K562 (cell line): ENCODE measurements around the gene RNPEP. TPM values are rescaled to one million over a fixed set of nuclear protein-coding genes. Genes with fewer than 3 reads are reported as not detected.

Experiments used
- BMI1 ChIP-seq: fragments of 150-350 bp; IDR thresholded peaks from 2 replicates; pipeline ENCODE4 v1.6.1; 2014; ENCODE audit warnings: low read length
- BRD9 ChIP-seq: fragments of 450-650 bp; IDR thresholded peaks from 2 replicates; pipeline ENCODE4 v1.6.1; 2018; ENCODE audit warnings: low read depth; ENCODE audit not compliant: partially characterized antibody
- CC2D1A ChIP-seq: fragments of 450-650 bp; IDR thresholded peaks from 2 replicates; pipeline ENCODE4 v1.6.1; 2017; ENCODE audit warnings: mild to moderate bottlenecking
- CEBPG ChIP-seq, 3 experiments: fragments of 200-800 bp in 1 of 3; sonication (Bioruptor generic) in 1 of 3; sonication (generic) in 1 of 3; formaldehyde crosslinking in 1 of 3; IDR thresholded peaks in 2 of 3; conservative IDR thresholded peaks in 1 of 3; 2 replicates each; pipeline versions ENCODE4 v1.6.1 to v1.8.0; 2016 to 2022; ENCODE audit warnings: missing compliant biosample characterization in 2 of 3, missing genetic modification characterization in 2 of 3, mild to moderate bottlenecking in 1 of 3, missing genetic modification reagents in 1 of 3
- CREM ChIP-seq: IDR thresholded peaks from 2 replicates; pipeline ENCODE4 v1.6.1; 2014; ENCODE audit warnings: antibody characterized with exemption, low read depth
- MTA3 ChIP-seq: fragments of 450-650 bp; formaldehyde crosslinking; IDR thresholded peaks from 2 replicates; pipeline ENCODE4 v1.6.1; 2017; ENCODE audit warnings: mild to moderate bottlenecking, borderline replicate concordance
- NEUROD1 ChIP-seq: fragments of 150-350 bp; IDR thresholded peaks from 2 replicates; pipeline ENCODE4 v1.6.1; 2014; ENCODE audit warnings: borderline replicate concordance, low read length, low read depth; ENCODE audit not compliant: partially characterized antibody
- NFATC3 ChIP-seq: fragments of 450-650 bp; IDR thresholded peaks from 2 replicates; pipeline ENCODE4 v1.6.1; 2017; ENCODE audit warnings: mild to moderate bottlenecking
- PPARD ChIP-seq: fragments of 250-450 bp; sonication (Bioruptor Pico); IDR thresholded peaks from 2 replicates; pipeline ENCODE4 v1.8.0; 2022; ENCODE audit warnings: inconsistent platforms, mild to moderate bottlenecking, moderate library complexity
- PRPF4 ChIP-seq: fragments of 200-400 bp; formaldehyde crosslinking; IDR thresholded peaks from one replicate; pipeline ENCODE4 v1.6.1; 2017; ENCODE audit warnings: low read length, low read depth, mild to moderate bottlenecking; ENCODE audit not compliant: insufficient read depth, poor library complexity, severe bottlenecking
- RAD21 ChIP-seq, 2 experiments: fragments of 250-450 bp in 1 of 2; fragments of 450-650 bp in 1 of 2; sonication (Bioruptor Pico) in 1 of 2; formaldehyde crosslinking in 1 of 2; IDR thresholded peaks in 1 of 2; conservative IDR thresholded peaks in 1 of 2; 2 replicates each; pipeline versions ENCODE4 v1.4.0 to v1.8.0; 2020 to 2022; ENCODE audit warnings: mild to moderate bottlenecking in 2 of 2, moderate library complexity in 1 of 2
- SIRT6 ChIP-seq: IDR thresholded peaks from one replicate; pipeline ENCODE4 v1.6.1; 2012; ENCODE audit warnings: low read depth, mild to moderate bottlenecking, control low read depth, inconsistent platforms, low read length, moderate library complexity
- XRCC5 ChIP-seq: fragments of 200-400 bp; formaldehyde crosslinking; IDR thresholded peaks from 2 replicates; pipeline ENCODE4 v1.6.1; 2017; ENCODE audit warnings: low read depth, mild to moderate bottlenecking, low read length
- ZBTB8A ChIP-seq: fragments of 450-650 bp; IDR thresholded peaks from 2 replicates; pipeline ENCODE4 v1.6.1; 2018; ENCODE audit warnings: mild to moderate bottlenecking, moderate library complexity; ENCODE audit not compliant: partially characterized antibody
- ZNF347 ChIP-seq: fragments of 450-650 bp; formaldehyde crosslinking; IDR thresholded peaks from 2 replicates; pipeline ENCODE4 v1.4.0; 2020; ENCODE audit warnings: low read depth, mild to moderate bottlenecking, moderate library complexity
- ZNF445 ChIP-seq: fragments of 250-450 bp; sonication (Bioruptor Pico); IDR thresholded peaks from 2 replicates; pipeline ENCODE4 v1.4.0; 2020; ENCODE audit warnings: low read depth, mild to moderate bottlenecking, moderate library complexity
- polyA plus RNA-seq, 8 experiments: library from polyadenylated mRNA; depleted of rRNA in 4 of 8; stranded (reverse) in 5 of 8; unstranded in 3 of 8; fragments of >200 nt; fragmentation: Nextera tagmentation in 2 of 8; fragmentation: Illumina TruSeq in 1 of 8; extraction: Ambion mirVana in 2 of 8; extraction: Trizol in 1 of 8; gene quantifications; 2 replicates each; pipeline versions ENCODE4 v1.2.1 to v1.2.3, GENCODE V29; 2011 to 2014; ENCODE audit warnings: inconsistent platforms in 1 of 8, missing spikeins in 1 of 8
- total RNA-seq, 7 experiments: library from RNA; depleted of rRNA in 6 of 7; stranded (reverse); fragments of >200 nt in 6 of 7; fragmentation: Illumina TruSeq in 2 of 7; extraction: Trizol in 2 of 7; gene quantifications; 2 replicates each; pipeline versions ENCODE4 v1.2.1 to v1.2.3, GENCODE V29; 2011 to 2021; ENCODE audit warnings: low replicate concordance in 1 of 7
- TF ChIP-seq, protein P1 (sequence below): fragments of 250-450 bp; sonication (Bioruptor Pico); IDR thresholded peaks from 2 replicates; pipeline ENCODE4 v1.8.0; 2021; ENCODE audit warnings: mild to moderate bottlenecking, moderate library complexity
- TF ChIP-seq, protein P2 (sequence below): fragments of 450-650 bp; IDR thresholded peaks from one replicate; pipeline ENCODE4 v1.6.1; 2018; ENCODE audit warnings: mild to moderate bottlenecking, moderate library complexity; ENCODE audit not compliant: partially characterized antibody
- TF ChIP-seq, protein P3 (sequence below): fragments of 450-650 bp; IDR thresholded peaks from 2 replicates; pipeline ENCODE4 v1.6.1; 2016; ENCODE audit warnings: antibody characterized with exemption

RNPEP gene
- total and polyA plus RNA-seq, 9 of the 15 experiments (the other 6 are each of a cell fraction or from before 2014, with no cell fraction given): 27.5 to 131 (median 63.4) TPM

DNA sequence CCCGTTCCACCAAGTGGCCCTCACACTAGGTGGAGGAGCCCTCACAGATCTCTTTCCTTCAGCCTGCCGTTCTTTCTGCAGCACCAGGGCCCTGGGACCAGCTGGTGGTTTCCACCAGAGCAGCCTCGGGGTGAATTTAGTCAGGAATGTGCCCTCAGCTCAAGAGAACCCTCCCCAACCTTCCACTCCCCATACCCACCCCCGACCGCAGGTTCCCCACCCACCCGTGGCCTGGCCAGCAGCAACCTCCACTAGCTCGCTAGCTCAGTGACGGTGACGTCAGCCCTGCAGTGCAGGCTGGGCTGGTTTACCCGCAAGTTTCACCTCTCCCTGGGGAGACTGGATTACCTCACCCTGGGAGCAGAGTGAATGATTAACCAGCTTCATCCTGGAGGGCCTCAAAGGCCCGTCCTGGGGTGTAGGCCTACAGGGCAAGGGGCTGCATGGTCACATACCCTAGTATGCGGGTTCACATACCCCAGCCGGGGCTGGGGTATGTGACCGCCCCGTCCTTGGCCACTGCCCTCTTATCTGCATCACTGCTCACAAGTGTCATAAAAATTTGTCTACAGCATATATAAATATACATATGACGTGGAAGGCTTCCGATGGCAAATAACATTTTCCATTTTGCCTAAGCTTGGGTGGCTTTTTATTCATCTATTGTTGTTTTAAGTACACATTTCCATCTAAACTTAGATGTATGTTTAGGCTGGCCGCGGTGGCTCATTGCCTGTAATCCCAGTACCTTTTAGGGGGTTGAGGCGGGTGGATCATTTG lies 52.4 kb downstream of the RNPEP start (continued):
- TF ChIP-seq XRCC5: no peak
- no peak for TF ChIP-seq CC2D1A
- no peak for TF ChIP-seq NEUROD1
- TF ChIP-seq PRPF4: no peak
- no peak for TF ChIP-seq ZNF347 (CRISPR knock-in tag)
- TF ChIP-seq, protein P1, sequence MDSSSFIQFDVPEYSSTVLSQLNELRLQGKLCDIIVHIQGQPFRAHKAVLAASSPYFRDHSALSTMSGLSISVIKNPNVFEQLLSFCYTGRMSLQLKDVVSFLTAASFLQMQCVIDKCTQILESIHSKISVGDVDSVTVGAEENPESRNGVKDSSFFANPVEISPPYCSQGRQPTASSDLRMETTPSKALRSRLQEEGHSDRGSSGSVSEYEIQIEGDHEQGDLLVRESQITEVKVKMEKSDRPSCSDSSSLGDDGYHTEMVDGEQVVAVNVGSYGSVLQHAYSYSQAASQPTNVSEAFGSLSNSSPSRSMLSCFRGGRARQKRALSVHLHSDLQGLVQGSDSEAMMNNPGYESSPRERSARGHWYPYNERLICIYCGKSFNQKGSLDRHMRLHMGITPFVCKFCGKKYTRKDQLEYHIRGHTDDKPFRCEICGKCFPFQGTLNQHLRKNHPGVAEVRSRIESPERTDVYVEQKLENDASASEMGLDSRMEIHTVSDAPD (CRISPR knock-in tag): no peak
- TF ChIP-seq ZBTB8A: no peak
- no peak for TF ChIP-seq CEBPG (CRISPR knock-in tag; IDR thresholded peaks at IDR 0.05)
- TF ChIP-seq CEBPG (tag; conservative IDR thresholded peaks at IDR 0.05 in 1 of 2, IDR thresholded peaks at IDR 0.05 in 1 of 2): peak in 1 of 2 experiments; percentile 46; a peak in 1 of 4 replicates
- TF ChIP-seq RAD21 (CRISPR knock-in tag; conservative IDR thresholded peaks at IDR 0.05 in 1 of 2, IDR thresholded peaks at IDR 0.05 in 1 of 2): no peak
- TF ChIP-seq, protein P2, sequence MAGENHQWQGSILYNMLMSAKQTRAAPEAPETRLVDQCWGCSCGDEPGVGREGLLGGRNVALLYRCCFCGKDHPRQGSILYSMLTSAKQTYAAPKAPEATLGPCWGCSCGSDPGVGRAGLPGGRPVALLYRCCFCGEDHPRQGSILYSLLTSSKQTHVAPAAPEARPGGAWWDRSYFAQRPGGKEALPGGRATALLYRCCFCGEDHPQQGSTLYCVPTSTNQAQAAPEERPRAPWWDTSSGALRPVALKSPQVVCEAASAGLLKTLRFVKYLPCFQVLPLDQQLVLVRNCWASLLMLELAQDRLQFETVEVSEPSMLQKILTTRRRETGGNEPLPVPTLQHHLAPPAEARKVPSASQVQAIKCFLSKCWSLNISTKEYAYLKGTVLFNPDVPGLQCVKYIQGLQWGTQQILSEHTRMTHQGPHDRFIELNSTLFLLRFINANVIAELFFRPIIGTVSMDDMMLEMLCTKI: no peak
- no peak for TF ChIP-seq ZNF445
- TF ChIP-seq PPARD (CRISPR knock-in tag): no peak
- TF ChIP-seq CREM: peak; percentile 87
- TF ChIP-seq MTA3: no peak
- TF ChIP-seq NFATC3: no peak
- TF ChIP-seq, protein P3, sequence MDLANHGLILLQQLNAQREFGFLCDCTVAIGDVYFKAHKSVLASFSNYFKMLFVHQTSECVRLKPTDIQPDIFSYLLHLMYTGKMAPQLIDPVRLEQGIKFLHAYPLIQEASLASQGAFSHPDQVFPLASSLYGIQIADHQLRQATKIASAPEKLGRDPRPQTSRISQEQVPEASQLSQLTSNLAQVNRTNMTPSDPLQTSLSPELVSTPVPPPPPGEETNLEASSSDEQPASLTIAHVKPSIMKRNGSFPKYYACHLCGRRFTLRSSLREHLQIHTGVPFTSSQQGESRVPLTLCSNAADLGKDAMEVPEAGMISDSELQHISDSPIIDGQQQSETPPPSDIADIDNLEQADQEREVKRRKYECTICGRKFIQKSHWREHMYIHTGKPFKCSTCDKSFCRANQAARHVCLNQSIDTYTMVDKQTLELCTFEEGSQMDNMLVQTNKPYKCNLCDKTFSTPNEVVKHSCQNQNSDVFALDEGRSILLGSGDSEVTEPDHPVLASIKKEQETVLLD: no peak
- TF ChIP-seq BRD9: no peak
- no peak for TF ChIP-seq BMI1
- no peak for TF ChIP-seq SIRT6
